Retina (tissue), 1 donor: Measurements from ENCODE around the gene TNFAIP8L1.
A peak's percentile ranks its signal among the peaks of the same experiment; 100 is the strongest.
"Not testable (repeated sequence)": the region's sequence is repeated elsewhere in the genome, so short reads cannot be mapped to it uniquely, and the experiment has no call there.

ENCODE experiments used
- DNase-seq: peaks from one replicate; pipeline ENCODE4 v3.0.0-alpha.2; 2016

TNFAIP8L1 gene

DNA sequence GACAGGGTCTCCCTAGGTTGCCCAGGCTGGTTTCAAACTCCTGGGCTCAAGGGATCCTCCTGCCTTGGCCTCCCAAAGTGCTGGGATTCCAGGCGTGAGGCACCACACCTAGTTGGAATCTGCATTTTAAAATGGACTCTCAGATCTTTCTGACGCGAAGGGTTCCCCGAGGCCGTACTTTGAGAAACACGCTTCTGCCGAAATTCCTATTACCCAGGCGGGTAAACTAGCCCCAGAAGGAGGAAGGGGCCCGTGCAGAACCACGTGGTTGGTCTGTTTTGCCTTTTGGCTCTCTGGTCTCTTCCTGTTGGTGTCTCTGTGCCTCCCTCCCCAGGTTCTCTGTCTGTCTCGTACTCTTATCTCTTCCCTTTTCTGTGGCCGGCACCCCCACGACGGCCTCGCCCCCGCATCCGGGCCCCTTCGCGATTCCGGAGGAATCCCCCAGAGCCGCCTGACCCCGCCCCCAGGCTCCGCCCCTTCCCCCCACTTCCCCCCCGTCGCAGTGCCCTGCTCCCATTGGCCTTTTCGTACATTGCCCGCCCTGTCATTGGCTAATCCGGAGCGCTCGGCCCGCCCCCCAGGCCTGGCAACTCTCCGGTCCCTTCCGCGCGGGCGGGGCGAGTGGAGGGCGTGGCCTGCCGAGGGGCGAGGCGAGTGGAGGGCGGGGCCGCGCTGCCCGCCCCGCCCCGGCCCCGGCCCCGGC is at the start of gene TNFAIP8L1:
TNFAIP8L1 (plus strand) TSS at position 689 of the 703 bp plus-strand sequence. CDS start 12,354 bp downstream, outside the sequence.
- peak; percentile 87 for DNase-seq

DNA sequence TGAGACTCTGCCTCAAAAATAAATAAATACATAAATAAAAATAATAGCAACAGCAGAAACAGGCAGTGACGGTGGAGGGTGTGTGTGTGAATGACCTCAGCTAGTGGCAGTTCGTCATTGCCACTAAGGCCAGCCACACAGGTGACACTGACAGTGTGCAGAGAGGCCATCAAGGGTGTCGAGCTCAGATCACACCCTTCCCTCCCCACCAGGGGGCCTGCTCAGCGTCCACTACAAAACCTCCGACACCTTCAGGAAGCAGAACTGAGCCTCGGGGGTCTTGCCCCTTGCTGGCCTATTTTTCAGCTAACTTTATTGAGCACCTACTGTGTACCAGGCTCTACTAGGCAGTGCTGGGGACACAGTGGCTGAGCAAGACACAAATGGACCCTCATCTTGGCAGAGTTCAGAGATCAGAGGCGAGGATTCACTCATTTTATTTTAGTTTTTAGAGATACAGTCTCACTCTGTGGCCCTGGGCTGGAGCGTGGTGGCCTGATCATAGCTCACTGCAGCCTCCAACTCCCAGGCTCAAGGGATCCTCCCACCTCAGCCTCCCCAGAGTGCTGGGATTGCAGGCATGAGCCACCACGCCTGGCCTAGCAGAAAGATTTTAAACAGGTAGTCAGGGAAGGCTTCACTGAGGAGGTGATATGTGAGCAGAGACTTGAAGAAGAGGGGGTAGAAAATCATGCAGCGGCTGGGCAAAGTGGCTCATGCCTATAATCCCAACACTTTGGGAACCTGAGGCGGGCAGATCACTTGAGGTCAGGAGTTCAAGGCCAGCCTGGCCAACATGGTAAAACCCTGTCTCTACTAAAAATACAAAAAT is 49.5 kb upstream of the TNFAIP8L1 start:
- DNase-seq = no peak

- DNase-seq = no peak
Measured at GRCh38 chr19:4590559-4590958, 48.8 kb upstream of the TNFAIP8L1 start.

GRCh38 chr19:4591320-4591719 is 48.0 kb upstream of the TNFAIP8L1 start:
- no peak for DNase-seq

DNA sequence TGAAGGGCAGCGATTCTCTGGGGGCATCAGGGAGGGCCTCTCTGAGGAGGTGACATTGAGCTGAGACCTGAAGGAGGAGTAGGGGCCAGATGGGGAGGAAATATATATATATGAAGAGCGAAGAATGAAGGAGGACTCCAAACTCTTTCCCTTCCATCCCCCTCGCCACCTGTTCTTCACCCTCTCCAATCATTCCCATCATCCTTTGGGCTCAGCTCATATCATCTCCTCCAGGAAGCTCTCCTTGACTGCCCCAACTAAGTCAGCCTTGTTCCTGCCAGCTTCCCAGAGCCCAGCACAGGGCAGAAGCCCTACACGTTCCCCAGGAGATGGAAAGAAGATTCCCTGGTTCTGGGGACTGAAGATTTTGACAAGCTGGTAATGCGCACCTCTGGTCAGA is 46.9 kb upstream of the TNFAIP8L1 start:
- no peak for DNase-seq

DNA sequence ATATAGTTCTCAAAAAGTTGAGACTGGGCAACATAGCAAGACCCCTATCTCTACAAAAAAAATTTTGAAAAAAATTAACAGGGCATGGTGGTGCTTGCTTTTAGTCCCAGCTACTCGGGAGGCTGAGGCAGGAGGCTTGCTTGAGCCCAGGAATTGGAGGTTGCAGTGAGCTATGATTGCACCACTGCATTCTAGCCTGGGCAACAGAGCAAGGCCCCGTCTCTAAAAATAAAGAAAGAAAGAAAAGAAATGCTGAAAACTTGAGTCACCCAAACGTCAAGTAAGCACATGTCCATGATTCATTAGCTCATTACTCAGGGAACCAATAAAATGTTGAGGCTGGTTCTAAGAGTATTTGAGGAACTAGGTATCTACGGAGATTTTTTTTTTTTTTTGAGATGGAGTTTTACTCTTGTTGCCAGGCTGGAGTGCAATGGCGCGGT is 45.9 kb upstream of the TNFAIP8L1 start:
- DNase-seq = no peak

DNA sequence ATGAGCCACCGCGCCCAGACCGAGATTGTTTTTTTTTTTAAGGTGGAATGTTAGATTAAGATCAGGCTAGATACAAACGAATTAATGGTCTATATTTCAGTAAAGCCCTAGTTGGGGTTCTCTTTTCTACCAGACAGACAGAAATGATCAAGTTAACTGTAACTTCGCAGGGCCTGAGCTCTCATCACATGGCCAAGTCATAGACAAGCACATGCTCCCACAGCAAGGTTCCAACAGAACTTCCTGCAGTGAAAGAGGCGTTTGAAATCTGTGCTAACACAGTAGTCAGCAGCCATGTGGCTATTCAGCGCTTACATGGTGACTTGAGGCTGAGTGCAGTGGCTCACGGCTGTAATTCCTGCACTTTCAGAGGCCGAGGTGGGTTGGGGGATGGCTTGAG is 45.1 kb upstream of the TNFAIP8L1 start:
- no peak for DNase-seq

- DNase-seq = not testable (repeated sequence)
Measured at GRCh38 chr19:4595158-4595557, 44.2 kb upstream of the TNFAIP8L1 start.

DNA sequence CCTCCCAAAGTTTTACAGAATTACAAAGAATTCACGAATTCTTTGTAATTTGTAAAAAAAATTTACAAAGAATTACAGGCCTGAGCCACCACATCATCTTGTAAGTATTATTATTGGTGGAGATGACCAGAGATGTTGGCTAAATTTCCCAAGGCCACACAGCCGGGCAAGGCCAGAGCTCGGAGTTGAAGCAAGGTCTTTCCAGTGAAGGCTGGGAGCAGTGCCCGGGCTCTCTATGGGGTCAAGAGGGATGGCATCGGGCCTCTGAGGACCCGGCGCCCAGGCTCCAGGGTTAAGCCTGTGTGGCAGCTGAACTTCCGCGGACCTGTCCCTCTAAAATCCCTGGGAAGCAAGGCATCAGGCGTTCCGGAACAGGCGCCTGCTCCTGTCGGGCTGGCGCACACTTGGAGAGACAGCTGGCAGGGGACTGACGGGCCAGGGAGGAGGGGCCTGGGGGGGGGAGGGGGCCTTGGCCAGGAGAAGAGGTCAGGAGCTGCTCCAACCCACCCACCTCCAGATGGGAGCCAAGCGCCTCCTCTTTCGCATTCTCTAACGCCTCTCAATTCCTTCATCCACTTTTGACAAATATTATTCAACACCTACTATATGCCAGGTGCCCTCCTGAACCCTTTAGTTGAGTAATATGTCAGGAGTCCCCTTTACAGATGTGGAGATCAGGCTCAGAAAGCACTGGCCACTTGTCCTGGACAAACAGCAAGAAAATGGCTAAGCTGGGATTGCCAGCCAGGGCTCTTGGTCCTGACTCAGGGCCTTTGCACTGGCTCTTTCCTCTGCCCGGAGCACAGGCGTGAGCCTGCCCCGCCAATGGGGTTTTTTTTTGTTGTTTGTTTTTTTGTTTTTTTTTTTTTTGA is 43.0 kb upstream of the TNFAIP8L1 start:
- no peak for DNase-seq

DNA sequence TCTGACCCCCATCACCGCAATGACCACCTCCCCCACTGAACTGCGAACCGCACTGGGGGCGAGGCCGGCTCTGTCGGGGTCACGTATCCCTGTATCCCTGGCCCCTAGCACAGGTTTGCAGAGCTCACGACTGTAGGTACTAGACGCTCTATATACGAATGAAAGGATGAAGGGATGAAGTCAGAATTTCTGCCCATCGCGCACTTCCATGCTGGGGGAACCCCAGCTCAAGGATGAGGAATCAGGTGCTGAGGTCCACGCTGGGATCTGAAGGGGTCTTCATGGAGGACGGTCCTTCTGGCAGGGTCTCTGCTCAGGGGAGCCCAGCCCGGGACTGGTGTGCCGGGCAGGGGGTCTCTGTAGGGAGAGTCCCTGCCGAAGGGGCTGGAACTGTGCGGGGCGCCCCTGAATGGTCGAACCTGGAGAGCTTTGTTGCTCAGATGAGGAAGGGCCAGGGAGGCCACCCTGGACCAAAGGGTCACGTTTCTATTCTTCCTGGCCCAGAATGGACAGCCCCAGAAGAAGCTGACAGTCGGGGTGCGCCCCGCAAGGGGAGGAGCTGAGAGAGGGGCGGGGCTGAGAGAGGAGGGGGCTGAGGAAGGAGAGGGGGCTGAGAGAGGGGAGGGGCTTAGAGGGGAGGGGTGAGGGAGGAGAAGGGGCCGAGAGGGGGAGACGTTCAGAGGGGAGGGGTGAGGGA is 41.9 kb upstream of the TNFAIP8L1 start:
- DNase-seq = no peak

DNA sequence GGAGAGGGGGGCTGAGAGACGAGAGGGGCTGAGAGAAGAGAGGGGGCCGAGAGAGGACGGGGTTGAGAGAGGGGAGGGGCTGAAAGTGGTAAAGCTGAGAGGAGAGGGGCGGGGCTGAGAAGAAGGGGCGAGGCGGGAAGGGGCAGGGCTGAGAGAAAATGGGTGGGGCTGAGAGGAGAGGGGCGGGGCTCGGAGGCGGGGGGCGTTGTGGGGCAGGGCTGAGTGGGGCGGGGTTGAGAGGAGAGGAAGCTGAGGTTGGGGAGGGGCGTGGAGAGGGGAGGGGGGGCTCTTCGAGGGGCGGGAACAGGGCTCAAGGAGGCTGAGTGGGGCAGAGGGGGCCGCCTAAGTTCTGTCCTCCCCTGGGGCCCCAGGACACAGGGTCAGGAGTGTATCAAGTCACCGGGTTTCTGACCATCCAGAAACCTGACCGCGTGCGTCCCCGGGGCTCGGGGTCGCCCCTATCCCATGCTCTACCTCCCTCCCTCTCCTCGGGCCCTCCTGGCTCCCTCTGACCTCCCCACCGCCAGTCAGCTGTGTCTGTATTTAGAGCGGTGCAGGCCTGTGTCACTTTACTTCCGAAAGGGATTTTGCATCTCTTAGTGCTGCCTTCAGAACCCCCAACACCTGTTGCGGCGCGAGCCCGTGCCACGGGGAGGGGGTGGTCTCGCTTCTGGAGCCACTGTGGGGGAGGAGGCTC is 41.2 kb upstream of the TNFAIP8L1 start:
- no peak for DNase-seq

GRCh38 chr19:4598712-4599111 is 40.6 kb upstream of the TNFAIP8L1 start:
- no peak for DNase-seq

- no peak for DNase-seq
Measured at GRCh38 chr19:4600082-4600481, 39.2 kb upstream of the TNFAIP8L1 start.

GRCh38 chr19:4600893-4601292 is 38.4 kb upstream of the TNFAIP8L1 start:
- DNase-seq = no peak

DNA sequence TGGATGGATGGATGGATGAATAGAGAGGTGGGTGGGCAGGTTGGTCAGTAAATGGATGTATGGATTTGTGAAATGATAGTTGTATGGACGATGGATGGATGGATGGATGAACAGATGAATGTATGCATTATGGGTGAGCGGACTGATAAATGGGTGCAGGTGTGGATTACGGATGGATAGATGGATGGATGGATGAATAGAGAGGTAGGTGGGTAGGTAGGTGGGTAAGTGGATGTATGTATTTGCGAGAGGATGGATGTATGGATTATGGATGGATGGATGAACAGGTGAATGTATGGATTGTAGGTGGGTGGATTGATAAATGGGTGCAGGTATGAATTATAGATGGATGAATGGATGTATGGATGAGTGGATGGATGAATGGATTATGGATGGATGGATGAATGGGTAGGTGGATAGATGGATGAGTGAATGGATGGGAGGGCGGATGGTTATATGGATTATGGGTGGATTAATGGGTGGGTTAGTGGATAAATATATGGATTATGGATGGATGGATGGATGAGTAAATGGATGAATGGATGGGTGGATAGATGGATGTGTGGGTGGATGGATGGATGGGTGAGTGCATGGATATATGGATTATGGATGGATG is 37.0 kb upstream of the TNFAIP8L1 start:
- DNase-seq = no peak

DNA sequence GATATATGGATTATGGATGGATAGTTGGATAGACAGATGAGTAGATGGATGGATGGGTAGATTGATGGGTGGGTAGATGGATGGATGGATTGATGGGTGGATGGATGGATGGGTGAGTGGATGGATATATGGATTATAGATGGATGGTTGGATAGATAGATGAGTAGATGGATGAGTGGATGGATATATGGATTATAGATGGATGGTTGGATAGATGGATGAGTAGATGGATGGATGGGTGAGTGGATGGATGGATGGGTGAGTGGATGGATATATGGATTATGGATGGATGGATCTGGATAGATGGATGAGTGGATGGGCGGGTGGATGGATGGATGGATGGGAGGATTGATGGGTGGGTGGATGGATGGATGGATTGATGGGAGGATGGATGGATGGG is 36.4 kb upstream of the TNFAIP8L1 start:
- DNase-seq = no peak

DNA sequence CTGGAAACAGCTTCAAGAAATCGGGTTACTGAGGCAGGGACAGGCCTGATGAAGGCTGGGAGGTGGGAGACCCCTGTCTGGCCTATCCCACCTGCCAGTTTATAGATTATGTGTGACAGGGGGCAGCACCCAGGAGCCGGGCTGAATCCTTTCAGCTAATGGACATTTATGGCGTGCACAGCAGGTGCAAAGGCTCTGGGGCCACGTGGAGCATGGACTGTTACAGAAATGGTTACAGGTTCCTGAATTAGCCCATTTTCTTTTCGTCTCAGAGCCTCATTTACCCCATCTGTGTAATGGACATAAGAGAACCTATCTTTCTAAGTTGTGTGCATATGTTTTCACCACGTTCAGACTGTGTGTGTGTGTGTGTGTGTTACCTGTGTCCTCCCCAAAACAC is 34.4 kb upstream of the TNFAIP8L1 start:
- DNase-seq = no peak

GRCh38 chr19:4606181-4606580 is 33.1 kb upstream of the TNFAIP8L1 start:
- DNase-seq = no peak

DNA sequence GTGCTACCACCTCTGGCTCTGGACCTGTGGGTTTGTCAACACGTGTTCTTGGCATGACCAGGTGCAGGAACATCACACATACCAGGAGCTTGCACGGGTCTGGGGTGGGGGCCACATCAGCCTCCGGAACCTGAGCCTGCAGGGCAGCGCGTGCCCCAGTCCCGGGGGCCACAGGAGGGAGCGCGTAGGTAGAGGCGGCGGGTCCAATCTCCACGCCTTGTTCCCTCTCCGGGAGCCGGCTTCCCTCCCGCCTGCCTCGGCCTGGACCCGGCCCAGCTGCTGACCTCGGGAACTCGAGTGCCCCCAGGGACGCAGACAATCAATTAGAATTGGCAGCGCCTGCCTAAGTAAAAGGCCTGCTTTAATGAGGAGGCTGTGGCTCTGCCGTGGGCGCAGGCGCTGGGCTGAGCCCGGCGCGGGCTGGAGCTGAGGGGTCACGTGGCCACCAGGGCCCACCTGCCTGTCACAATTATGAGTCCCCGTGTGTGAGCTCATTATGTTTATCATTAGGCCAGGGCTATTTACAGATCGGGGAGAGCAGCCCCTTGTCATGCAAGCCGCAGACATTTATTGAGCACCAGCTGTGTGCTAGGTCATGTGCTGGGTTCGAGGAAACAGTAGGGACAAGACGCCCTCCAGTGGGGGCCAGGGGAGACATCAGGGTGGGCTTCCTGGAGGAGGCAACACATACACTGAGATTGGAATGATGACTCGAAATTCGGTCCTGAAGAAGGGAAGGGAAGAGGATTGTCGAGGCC is 32.2 kb upstream of the TNFAIP8L1 start:
- peak; percentile 92 for DNase-seq

- no peak for DNase-seq
Measured at GRCh38 chr19:4609878-4610511, 29.3 kb upstream of the TNFAIP8L1 start.
